ENCODE data around the gene KCNN1.
A peak's percentile ranks its signal among the peaks of the same experiment; 100 is the strongest.
"Not testable (repeated sequence)": the region's sequence is repeated elsewhere in the genome, so short reads cannot be mapped to it uniquely, and the experiment has no call there.

The KCNN1 gene

GRCh38 chr19:18000915-18001776, 34.2 kb downstream of the KCNN1 start:
- H3K27me3 ChIP-seq (replicated peaks): no peaks in the 10 kb centered on the region
- in situ Hi-C loops (cut with HindIII; ENCODE audit: low pct_ligation_motif_present, low sequenced_read_pairs): no loop called here
- H3K36me3 ChIP-seq (replicated peaks): no peaks in the 10 kb centered on the region
- H3K4me3 ChIP-seq (ENCODE audit: low read depth, low read length): peak overlapping the region; percentile 64
- H3K27ac ChIP-seq: peak overlapping the region; percentile 56
- TF ChIP-seq CTCF (IDR thresholded peaks at IDR 0.05; ENCODE audit: low read depth, low read length, missing control alignments): no peak
- peak; percentile 69 for DNase-seq

- peak overlapping the region; percentile 64 for H3K4me3 ChIP-seq (ENCODE audit: low read depth, low read length)
- H3K36me3 ChIP-seq (replicated peaks): no peaks in the 10 kb centered on the region
- in situ Hi-C loops (cut with HindIII; ENCODE audit: low pct_ligation_motif_present, low sequenced_read_pairs): no loop called here
- no peaks in the 10 kb centered on the region for H3K27me3 ChIP-seq (replicated peaks)
- H3K27ac ChIP-seq: no peak overlapping the region
- TF ChIP-seq CTCF (IDR thresholded peaks at IDR 0.05; ENCODE audit: low read depth, low read length, missing control alignments): no peak
- no peak for DNase-seq
Measured at GRCh38 chr19:18001777-18002345, 35.0 kb downstream of the KCNN1 start.

- no peaks in the 10 kb centered on the region for H3K36me3 ChIP-seq (replicated peaks)
- no peaks in the 10 kb centered on the region for H3K27me3 ChIP-seq (replicated peaks)
- no peak for DNase-seq
- in situ Hi-C loops (cut with HindIII; ENCODE audit: low pct_ligation_motif_present, low sequenced_read_pairs): no loop called here
- TF ChIP-seq CTCF (IDR thresholded peaks at IDR 0.05; ENCODE audit: low read depth, low read length, missing control alignments): no peak
- H3K4me3 ChIP-seq (ENCODE audit: low read depth, low read length): peak overlapping the region; percentile 64
- no peak overlapping the region for H3K27ac ChIP-seq
Measured at GRCh38 chr19:18002347-18002850, 35.5 kb downstream of the KCNN1 start.

- H3K27ac ChIP-seq; H3K27me3 ChIP-seq (replicated peaks); in situ Hi-C loops (cut with HindIII; ENCODE audit: low pct_ligation_motif_present, low sequenced_read_pairs); DNase-seq; H3K4me3 ChIP-seq (ENCODE audit: low read depth, low read length): not testable (repeated sequence)
- peaks cover 18% of the 10 kb centered on the region for H3K36me3 ChIP-seq (replicated peaks)
Measured at GRCh38 chr19:18005750-18006149, 38.8 kb downstream of the KCNN1 start.

GRCh38 chr19:18007044-18007916, 40.4 kb downstream of the KCNN1 start:
- in situ Hi-C loops (cut with HindIII; ENCODE audit: low pct_ligation_motif_present, low sequenced_read_pairs): no loop called here
- Histone ChIP-seq H3K27me3 (replicated peaks) (no peaks in the 10 kb centered on the region), H3K36me3 (replicated peaks) (peaks cover 29% of the 10 kb centered on the region), H3K4me3 (ENCODE audit: low read depth, low read length) (peak overlapping the region; percentile 53), H3K27ac (no peak overlapping the region)
- peak; percentile 97 for TF ChIP-seq CTCF (IDR thresholded peaks at IDR 0.05; ENCODE audit: low read depth, low read length, missing control alignments)
- peak; percentile 64 for DNase-seq
